Karpas-422 (cell line): ENCODE results near the gene QRICH2. TPM values are rescaled to one million over a fixed set of nuclear protein-coding genes. Genes with fewer than 3 reads are reported as not detected.

ENCODE experiments used
- DNase-seq: peaks from one replicate; pipeline ENCODE4 v3.0.0-alpha.2; 2015
- H2AFZ ChIP-seq: fragments of 200-600 bp; sonication (generic); 2 replicates; pipeline ENCODE4 v1.6.1; 2014; ENCODE audit warnings: antibody characterized with exemption, low read length, mixed read lengths
- H3K27ac ChIP-seq: fragments of 200-600 bp; sonication (generic); 2 replicates; pipeline ENCODE4 v1.5.1; 2014; ENCODE audit warnings: mild to moderate bottlenecking, low read length, moderate library complexity
- H3K27me3 ChIP-seq: fragments of 200-600 bp; sonication (generic); 2 replicates; pipeline ENCODE4 v1.6.1; 2014; ENCODE audit warnings: low read length, mixed read lengths
- H3K36me3 ChIP-seq: fragments of 200-600 bp; sonication (generic); 2 replicates; pipeline ENCODE4 v1.6.1; 2014; ENCODE audit warnings: low read length, mixed read lengths; ENCODE audit not compliant: insufficient read depth
- H3K4me1 ChIP-seq: fragments of 200-600 bp; sonication (generic); 2 replicates; pipeline ENCODE4 v1.6.1; 2014; ENCODE audit warnings: mild to moderate bottlenecking, low read length, mixed read lengths
- H3K4me2 ChIP-seq: fragments of 200-600 bp; sonication (generic); 2 replicates; pipeline ENCODE4 v1.6.1; 2014; ENCODE audit warnings: low read length, low read depth, mild to moderate bottlenecking; ENCODE audit not compliant: poor library complexity, severe bottlenecking
- H3K4me3 ChIP-seq: fragments of 200-600 bp; sonication (generic); 2 replicates; pipeline ENCODE4 v1.5.1; 2014; ENCODE audit warnings: mild to moderate bottlenecking, antibody characterized with exemption, low read length, mixed read lengths
- H3K79me2 ChIP-seq: fragments of 200-600 bp; sonication (generic); 2 replicates; pipeline ENCODE4 v1.6.1; 2014; ENCODE audit warnings: mild to moderate bottlenecking, low read length, mixed read lengths
- H3K9ac ChIP-seq: fragments of 200-600 bp; sonication (generic); 2 replicates; pipeline ENCODE4 v1.6.0; 2014; ENCODE audit warnings: low read length
- H3K9me2 ChIP-seq: fragments of 200-600 bp; sonication (generic), shearing (Covaris generic); replicated peaks from 2 replicates; pipeline ENCODE4 v1.6.0; 2014; ENCODE audit warnings: mild to moderate bottlenecking, low read length, moderate library complexity; ENCODE audit not compliant: insufficient read depth
- H3K9me3 ChIP-seq: fragments of 300-700, 200-600 bp; sonication (generic); 2 replicates; pipeline ENCODE4 v1.6.1; 2014; ENCODE audit warnings: low read length, mixed read lengths
- H4K20me1 ChIP-seq: fragments of 200-600 bp; sonication (generic); 2 replicates; pipeline ENCODE4 v1.6.1; 2014; ENCODE audit warnings: mild to moderate bottlenecking, antibody characterized with exemption, low read length, low read depth; ENCODE audit not compliant: insufficient read depth
- total RNA-seq: library from RNA; depleted of rRNA; stranded (reverse); fragments of >200 nt; shearing (Covaris generic); gene quantifications from 2 replicates; pipeline ENCODE4 v1.2.3, GENCODE V29; 2014; ENCODE audit warnings: low replicate concordance

Gene QRICH2
- total RNA-seq, 1 experiment from 2014 or later: 3.1 TPM

DNA sequence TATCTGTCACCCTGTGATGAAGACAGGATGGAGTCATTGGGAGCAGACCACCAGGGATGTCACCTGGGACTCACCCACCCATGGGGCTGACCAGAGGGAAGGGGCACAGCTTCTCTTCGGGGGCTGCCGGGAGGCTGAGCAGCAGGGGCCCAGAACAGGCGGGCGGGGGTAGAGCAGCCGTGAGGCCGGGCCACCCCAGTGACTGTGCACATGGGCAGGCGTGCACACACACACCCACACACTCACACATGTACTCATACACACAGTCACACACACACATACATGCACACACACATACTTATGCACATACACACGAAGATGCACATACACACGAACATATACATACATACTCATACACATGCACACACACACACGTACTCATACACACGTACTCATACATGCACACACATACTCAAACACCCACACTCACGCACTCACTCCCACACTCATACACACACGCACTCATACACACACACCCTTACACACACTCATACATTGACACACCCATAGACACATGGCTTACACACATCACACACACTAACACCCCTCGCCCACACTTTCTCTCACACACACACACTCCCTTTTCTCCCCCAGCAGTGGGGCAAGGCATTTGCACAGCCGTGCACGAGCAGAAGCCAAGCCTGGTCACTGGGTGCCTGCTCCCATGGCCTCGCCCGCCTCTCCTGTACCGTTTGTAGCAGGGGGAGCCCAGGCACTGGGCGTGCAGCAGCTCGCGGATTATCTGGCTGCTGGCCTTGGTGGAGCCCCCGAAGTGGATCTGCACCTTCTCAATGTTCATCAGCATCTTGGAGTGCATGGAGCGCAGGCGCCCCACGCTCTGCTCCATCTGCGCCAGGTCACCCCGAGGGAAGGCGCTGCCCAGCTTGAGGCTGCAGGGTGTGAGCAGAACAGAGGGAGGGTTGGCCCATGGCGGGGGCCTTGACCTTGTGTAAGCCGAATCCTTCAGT lies 30.5 kb downstream of the QRICH2 start:
- no peak overlapping the region for H3K4me3 ChIP-seq
- no peak overlapping the region for H3K27ac ChIP-seq
- peaks cover 2% of the 10 kb centered on the region for H3K4me1 ChIP-seq
- H4K20me1 ChIP-seq: no peaks in the 10 kb centered on the region
- no peaks in the 10 kb centered on the region for H3K9me2 ChIP-seq
- DNase-seq: no peak
- no peak overlapping the region for H3K9ac ChIP-seq
- H3K27me3 ChIP-seq: no peaks in the 10 kb centered on the region
- H3K79me2 ChIP-seq: no peaks in the 10 kb centered on the region
- H3K9me3 ChIP-seq: no peaks in the 10 kb centered on the region
- no peaks in the 10 kb centered on the region for H3K36me3 ChIP-seq
- H3K4me2 ChIP-seq: no peak overlapping the region
- no peak overlapping the region for H2AFZ ChIP-seq

DNA sequence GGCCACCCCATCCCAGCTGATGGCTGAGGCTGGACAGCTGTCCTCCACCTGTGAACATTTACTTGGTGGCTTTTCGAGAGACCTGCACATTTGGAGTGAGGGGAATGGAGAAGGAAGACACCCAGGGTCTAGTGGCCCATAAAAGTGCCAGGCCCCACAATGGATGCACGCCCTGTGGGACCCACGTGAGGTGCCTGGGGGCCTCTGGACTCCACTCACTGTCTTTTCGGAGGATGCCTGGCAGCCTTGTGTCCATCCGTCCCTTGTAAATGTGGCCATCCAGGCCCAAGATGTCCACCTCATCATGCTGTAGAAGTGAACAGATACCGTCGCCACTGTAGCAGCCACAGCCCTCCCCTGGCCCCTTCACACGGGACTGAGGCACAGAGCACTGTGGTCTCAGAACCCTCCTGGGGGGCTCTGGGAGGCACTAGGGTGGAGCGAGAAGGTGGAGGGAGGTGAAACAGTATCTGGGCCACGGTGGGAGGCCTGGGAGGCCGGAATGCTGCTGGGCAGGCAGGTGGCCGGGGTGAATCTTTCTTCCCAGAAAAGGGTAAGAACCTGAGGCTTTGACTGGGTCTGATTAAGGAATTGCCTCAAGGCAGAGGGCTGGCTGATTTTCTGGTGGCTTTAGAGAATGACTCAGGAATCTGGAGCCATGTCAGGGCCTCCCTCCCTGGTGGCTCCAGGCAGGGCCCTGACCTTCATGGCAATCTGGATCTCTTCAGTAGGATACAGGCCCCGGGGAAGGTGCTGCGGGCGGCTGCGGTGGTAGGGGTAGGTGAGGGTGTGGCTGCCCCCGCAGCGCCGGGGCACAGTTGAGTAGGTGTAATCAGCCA lies 31.4 kb downstream of the QRICH2 start:
- Histone ChIP-seq H2AFZ (no peak overlapping the region), H3K9ac (no peak overlapping the region), H3K27ac (no peak overlapping the region)

DNA sequence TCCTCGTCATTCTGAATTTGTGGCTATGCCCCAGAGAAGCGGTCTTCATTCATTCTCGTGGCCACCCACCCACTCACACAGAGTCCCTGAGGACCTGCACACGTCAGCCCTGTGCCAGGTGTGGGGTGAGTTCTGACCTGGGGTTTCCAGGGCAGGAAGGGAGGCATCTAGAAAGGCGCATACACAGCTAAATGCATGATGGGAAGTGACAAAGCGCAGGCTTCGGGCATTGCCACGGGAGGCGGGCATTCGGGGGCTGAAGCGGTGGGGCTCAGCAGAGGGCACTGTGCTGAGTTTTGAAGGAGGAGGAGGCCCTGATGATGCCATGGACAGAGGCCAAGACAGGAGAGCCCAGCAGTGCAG lies 32.0 kb downstream of the QRICH2 start:
- Histone ChIP-seq H2AFZ (no peak overlapping the region), H3K4me3 (no peak overlapping the region), H3K4me2 (no peak overlapping the region), H3K4me1 (peaks cover 18% of the 10 kb centered on the region), H3K36me3 (no peaks in the 10 kb centered on the region), H3K27ac (no peak overlapping the region), H3K27me3 (no peaks in the 10 kb centered on the region), H3K9me2 (no peaks in the 10 kb centered on the region), H3K9me3 (no peaks in the 10 kb centered on the region), H3K79me2 (no peaks in the 10 kb centered on the region), H3K9ac (no peak overlapping the region), H4K20me1 (no peaks in the 10 kb centered on the region)
- no peak for DNase-seq

More for the DNA sequence above, 31.4 kb downstream of the QRICH2 start:
- Histone ChIP-seq H4K20me1 (no peaks in the 10 kb centered on the region), H3K4me3 (no peak overlapping the region), H3K27me3 (no peaks in the 10 kb centered on the region), H3K4me2 (no peak overlapping the region), H3K4me1 (peaks cover 11% of the 10 kb centered on the region), H3K9me2 (no peaks in the 10 kb centered on the region), H3K9me3 (no peaks in the 10 kb centered on the region), H3K36me3 (no peaks in the 10 kb centered on the region), H3K79me2 (no peaks in the 10 kb centered on the region)
- no peak for DNase-seq

DNA sequence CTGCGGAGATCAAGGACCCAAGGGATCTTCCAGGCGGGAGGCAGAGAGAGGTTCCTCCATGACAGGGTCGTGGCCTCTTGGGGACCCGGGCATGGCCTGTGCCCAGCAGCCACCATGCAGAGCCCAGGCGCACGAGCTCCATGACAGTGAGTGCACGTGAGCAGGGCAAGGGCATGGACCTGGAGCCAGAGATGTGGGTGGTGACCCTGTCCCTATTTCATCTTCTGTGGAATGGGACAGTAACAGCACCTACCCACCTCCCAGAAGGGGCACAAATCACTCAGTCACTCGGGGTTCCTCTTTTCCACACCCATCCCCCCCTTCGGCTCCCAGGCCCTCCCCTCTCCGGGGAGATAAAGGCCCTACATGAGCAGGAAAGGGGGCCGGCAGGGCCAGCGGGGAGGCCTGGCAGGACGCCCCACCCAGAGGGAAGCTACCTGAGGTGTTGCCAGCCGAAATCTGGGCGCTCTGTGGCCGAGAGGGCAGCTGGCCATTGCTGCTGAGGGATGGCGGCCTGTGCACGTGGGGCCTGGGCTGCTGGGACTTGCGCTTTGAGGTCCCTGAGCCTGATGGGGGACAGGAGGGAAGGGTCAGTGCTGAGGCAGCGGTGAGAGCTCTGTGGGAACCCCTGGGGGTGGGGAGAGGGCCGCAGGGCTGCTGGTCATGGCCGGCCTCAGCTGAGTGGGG lies 32.6 kb downstream of the QRICH2 start:
- no peak overlapping the region for H2AFZ ChIP-seq
- H3K27me3 ChIP-seq: no peaks in the 10 kb centered on the region
- H3K79me2 ChIP-seq: no peaks in the 10 kb centered on the region
- H3K36me3 ChIP-seq: no peaks in the 10 kb centered on the region
- no peaks in the 10 kb centered on the region for H3K9me3 ChIP-seq
- H3K27ac ChIP-seq: no peak overlapping the region
- H3K4me2 ChIP-seq: no peak overlapping the region
- no peaks in the 10 kb centered on the region for H3K9me2 ChIP-seq
- no peak overlapping the region for H3K4me3 ChIP-seq
- peaks cover 22% of the 10 kb centered on the region for H3K4me1 ChIP-seq
- H4K20me1 ChIP-seq: no peaks in the 10 kb centered on the region
- no peak for DNase-seq
- H3K9ac ChIP-seq: no peak overlapping the region

DNA sequence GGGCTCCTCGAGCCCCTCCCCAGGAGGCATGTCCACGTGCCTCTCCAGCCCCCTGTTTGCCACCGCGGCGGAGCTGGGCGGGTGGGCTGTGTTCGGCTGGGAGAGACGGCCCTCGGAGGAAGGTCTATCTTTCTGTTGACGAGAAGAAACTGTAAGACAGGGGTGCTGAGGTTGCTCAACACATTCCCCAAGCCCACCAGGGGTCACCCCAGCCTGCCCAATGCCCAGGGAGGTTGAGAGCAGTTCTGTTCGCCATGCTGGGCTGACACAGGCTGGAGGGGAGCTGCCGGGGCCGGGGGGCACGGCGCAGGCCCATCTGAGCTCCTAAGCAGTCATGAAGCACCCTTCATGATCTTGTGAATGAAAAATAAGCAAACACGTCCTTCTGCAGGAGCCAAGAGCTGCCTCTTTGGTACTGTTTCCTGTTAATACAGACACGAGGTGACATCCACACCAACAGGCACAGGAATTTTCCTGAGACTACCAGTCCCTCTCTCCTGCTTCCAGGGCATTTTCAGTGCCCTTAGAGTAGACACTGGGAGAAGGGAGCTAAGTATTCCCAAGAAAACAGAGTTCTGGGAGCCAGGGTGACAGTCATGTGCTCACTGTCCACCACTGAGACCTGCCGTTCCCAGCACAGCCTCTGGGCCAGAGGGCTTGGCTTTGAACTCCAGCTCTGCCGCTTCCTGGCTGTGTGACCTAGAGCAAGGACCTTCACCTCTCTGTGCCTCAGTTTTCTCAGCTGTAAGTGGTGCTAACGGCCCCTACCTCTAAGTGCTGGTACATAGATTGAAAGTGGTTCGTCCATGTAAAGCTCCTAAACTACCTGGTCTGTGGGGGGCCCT lies 33.7 kb downstream of the QRICH2 start:
- Histone ChIP-seq H3K36me3 (no peaks in the 10 kb centered on the region), H3K27me3 (no peaks in the 10 kb centered on the region), H2AFZ (no peak overlapping the region), H3K9me3 (no peaks in the 10 kb centered on the region), H3K4me1 (peaks cover 22% of the 10 kb centered on the region), H3K79me2 (no peaks in the 10 kb centered on the region), H3K9ac (no peak overlapping the region), H4K20me1 (no peaks in the 10 kb centered on the region), H3K9me2 (no peaks in the 10 kb centered on the region), H3K4me2 (no peak overlapping the region), H3K27ac (no peak overlapping the region), H3K4me3 (no peak overlapping the region)
- DNase-seq: no peak

DNA sequence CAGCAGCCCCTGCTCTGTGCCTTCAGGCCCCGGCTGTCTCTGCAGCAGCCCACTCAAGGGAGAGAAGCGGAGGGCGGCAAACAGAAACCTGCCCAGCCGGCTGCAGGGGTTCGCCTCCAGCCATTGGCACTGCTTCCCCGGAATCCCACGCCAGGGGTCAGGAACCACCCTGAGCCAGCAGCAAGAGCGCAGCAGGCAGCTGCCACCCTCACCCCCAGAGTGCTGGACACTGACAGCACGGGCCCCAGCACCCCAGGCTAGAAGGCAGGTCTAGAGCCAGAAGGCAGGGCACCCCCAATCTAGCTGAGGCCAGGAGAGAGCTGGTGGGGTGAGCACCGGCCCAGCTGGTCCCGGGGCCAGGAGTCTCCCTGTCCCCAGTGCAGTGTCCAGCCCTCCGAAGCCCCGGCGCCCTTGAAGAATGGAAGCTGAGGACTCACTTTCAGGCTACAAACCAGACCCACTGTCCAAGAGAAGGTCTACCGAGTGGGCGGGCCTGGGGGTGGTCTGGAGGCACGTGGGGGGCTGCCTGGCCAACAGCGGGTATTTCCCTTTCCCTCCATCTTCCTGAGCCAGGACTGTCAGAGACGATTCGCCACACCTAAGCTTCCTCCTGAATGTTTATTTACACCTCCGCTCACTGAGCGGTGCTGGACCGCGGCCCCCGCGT lies 34.5 kb downstream of the QRICH2 start:
- Histone ChIP-seq H4K20me1 (no peaks in the 10 kb centered on the region), H3K9ac (no peak overlapping the region), H2AFZ (no peak overlapping the region), H3K27me3 (no peaks in the 10 kb centered on the region), H3K79me2 (no peaks in the 10 kb centered on the region), H3K36me3 (no peaks in the 10 kb centered on the region), H3K9me2 (no peaks in the 10 kb centered on the region), H3K4me2 (no peak overlapping the region), H3K27ac (no peak overlapping the region), H3K4me1 (peaks cover 22% of the 10 kb centered on the region), H3K4me3 (no peak overlapping the region), H3K9me3 (no peaks in the 10 kb centered on the region)
- no peak for DNase-seq
